HCT116 (cell line): Measurements from ENCODE around the gene PCDHA3.
"Not testable (repeated sequence)": the region's sequence is repeated elsewhere in the genome, so short reads cannot be mapped to it uniquely, and the experiment has no call there.

Source experiments
- CEBPB ChIP-seq: IDR thresholded peaks from 2 replicates; pipeline ENCODE4 v1.6.1; 2012; ENCODE audit warnings: low read depth
- CTCF ChIP-seq, 3 experiments: fragments of 200-600 bp in 1 of 3; sonication (generic) in 1 of 3; IDR thresholded peaks in 2 of 3; conservative IDR thresholded peaks in 1 of 3; 2 replicates each; pipeline ENCODE4 v1.5.1; 2012 to 2017; ENCODE audit warnings: low read depth in 2 of 3, low read length in 2 of 3, antibody characterized with exemption in 1 of 3, borderline replicate concordance in 1 of 3, control low read depth in 1 of 3, mild to moderate bottlenecking in 1 of 3, mixed read lengths in 1 of 3, mixed run types in 1 of 3, moderate library complexity in 1 of 3; ENCODE audit not compliant: insufficient read depth in 1 of 3
- EZH2phosphoT487 ChIP-seq: fragments of 200-600 bp; IDR thresholded peaks from 2 replicates; pipeline ENCODE4 v1.6.1; 2018; ENCODE audit warnings: antibody characterized with exemption, borderline replicate concordance
- MAX ChIP-seq: IDR thresholded peaks from 2 replicates; pipeline ENCODE4 v1.6.1; 2012
- SRF ChIP-seq: IDR thresholded peaks from 2 replicates; pipeline ENCODE4 v1.6.1; 2012; ENCODE audit warnings: low read depth

- not testable (repeated sequence) for TF ChIP-seq SRF; CTCF (IDR thresholded peaks at IDR 0.05 in 2 of 3, conservative IDR thresholded peaks at IDR 0.05 in 1 of 3; ENCODE audit: borderline replicate concordance in 1 of 3, insufficient read depth in 1 of 3, low read depth in 2 of 3, low read length in 2 of 3); MAX; CEBPB; EZH2phosphoT487
Measured at GRCh38 chr5:140787849-140788504, 12.9 kb upstream of the PCDHA3 start.
